ENCODE results near the gene ZNF750.

The ZNF750 gene

GRCh38 chr17:82780971-82781893 is 58.6 kb downstream of the ZNF750 start:
- FAIRE-seq, result no peak

GRCh38 chr17:82780195-82780594 is 59.6 kb downstream of the ZNF750 start:
- DNase-seq (ENCODE audit: extremely low spot score, insufficient read length, low read depth), result no peak
- no peak for FAIRE-seq

More at GRCh38 chr17:82780971-82781893, 58.6 kb downstream of the ZNF750 start:
- no peak for DNase-seq (ENCODE audit: extremely low spot score, insufficient read length, low read depth)

- FAIRE-seq (no peak), DNase-seq (ENCODE audit: extremely low spot score, insufficient read length, low read depth) (no peak)
Measured at GRCh38 chr17:82779541-82779940, 60.3 kb downstream of the ZNF750 start.
